H1 (cell line): ENCODE measurements around the gene FECH. TPM values are rescaled to one million over a fixed set of nuclear protein-coding genes. Genes with fewer than 3 reads are reported as not detected.

Experiments used
- CTCF ChIA-PET: fragments of 300-600 bp; sonication (Branson Sonifier 250); formaldehyde crosslinking; loops from one replicate; lab custom pipeline; 2021; ENCODE audit not compliant: partially characterized antibody; lab: Charles Lee
- POLR2A ChIA-PET: fragments of 300-600 bp; sonication (Branson Sonifier 250); formaldehyde crosslinking; loops from one replicate; lab custom pipeline; 2021; ENCODE audit warnings: inconsistent platforms; ENCODE audit not compliant: partially characterized antibody; lab: Charles Lee
- DNase-seq, 2 experiments: peaks; one replicate each; pipeline versions ENCODE4 v3.0.0 to v3.0.0-alpha.2; 2010 to 2022; ENCODE audit warnings: low spot score in 2 of 2, low read depth in 1 of 2, mixed read lengths in 1 of 2
- FAIRE-seq: peaks from 2 replicates; lab custom pipeline; 2011; peaks lifted over from hg19 to GRCh38; lab: Jason Lieb, UNC
- H2AFZ ChIP-seq: 2 replicates; pipeline ENCODE4 v1.8.1; 2012; ENCODE audit warnings: low read length, inconsistent platforms
- H2AK5ac ChIP-seq: 2 replicates; pipeline ENCODE4 v1.6.1; 2013; ENCODE audit warnings: low read depth, low read length
- H2BK120ac ChIP-seq: replicated peaks from 2 replicates; pipeline ENCODE3; 2013; ENCODE audit warnings: low read depth, low read length, inconsistent platforms
- H2BK12ac ChIP-seq: 2 replicates; pipeline ENCODE4 v1.6.1; 2013; ENCODE audit warnings: low read depth, low read length
- H2BK15ac ChIP-seq: 2 replicates; pipeline ENCODE4 v1.6.1; 2013; ENCODE audit warnings: low read length
- H2BK20ac ChIP-seq: 2 replicates; pipeline ENCODE4 v1.6.1; 2013; ENCODE audit warnings: low read length
- H2BK5ac ChIP-seq: 2 replicates; pipeline ENCODE4 v1.6.1; 2013; ENCODE audit warnings: low read depth, low read length
- H3K14ac ChIP-seq: 2 replicates; pipeline ENCODE4 v1.6.1; 2013; ENCODE audit warnings: inconsistent platforms; ENCODE audit not compliant: insufficient read length
- H3K18ac ChIP-seq: 2 replicates; pipeline ENCODE4 v1.6.1; 2013; ENCODE audit warnings: low read length; ENCODE audit errors: extremely low read depth
- H3K23ac ChIP-seq: 2 replicates; pipeline ENCODE4 v1.6.1; 2013; ENCODE audit warnings: inconsistent platforms; ENCODE audit not compliant: insufficient read length
- H3K23me2 ChIP-seq: 2 replicates; pipeline ENCODE4 v1.6.1; 2013; ENCODE audit warnings: low read depth, low read length
- H3K27ac ChIP-seq: 2 replicates; pipeline ENCODE4 v1.6.1; 2011; ENCODE audit warnings: low read depth, low read length, inconsistent platforms
- H3K27me3 ChIP-seq, 4 experiments: replicated peaks in 1 of 4; 1 replicate in 1 of 4; 2 replicates in 3 of 4; pipeline versions ENCODE4 v1.6.1 to v1.8.1; 2011 to 2013; ENCODE audit warnings: low read length in 3 of 4, mild to moderate bottlenecking in 3 of 4, inconsistent platforms in 2 of 4, mixed read lengths in 2 of 4, moderate library complexity in 1 of 4; ENCODE audit not compliant: control insufficient read depth in 3 of 4, insufficient read depth in 3 of 4; ENCODE audit errors: extremely low read depth in 1 of 4
- H3K36me3 ChIP-seq, 4 experiments: 2 replicates each; pipeline versions ENCODE4 v1.6.1 to v1.8.1; 2011 to 2013; ENCODE audit warnings: mild to moderate bottlenecking in 4 of 4, low read length in 3 of 4, moderate library complexity in 2 of 4, control low read depth in 1 of 4, inconsistent platforms in 1 of 4; ENCODE audit not compliant: insufficient read depth in 4 of 4, control insufficient read depth in 2 of 4
- H3K4ac ChIP-seq: replicated peaks from 2 replicates; pipeline ENCODE3; 2013; ENCODE audit warnings: low read length, low read depth, mixed read lengths, inconsistent platforms; ENCODE audit not compliant: insufficient read length
- H3K4me1 ChIP-seq, 4 experiments: replicated peaks in 1 of 4; 1 replicate in 1 of 4; 2 replicates in 3 of 4; pipeline versions ENCODE4 v1.6.1 to v1.8.1; 2011 to 2013; ENCODE audit warnings: low read length in 3 of 4, inconsistent platforms in 2 of 4, mixed read lengths in 1 of 4; ENCODE audit not compliant: insufficient read depth in 4 of 4, control insufficient read depth in 3 of 4
- H3K4me2 ChIP-seq, 2 experiments: 2 replicates each; pipeline versions ENCODE4 v1.6.1 to v1.8.1; 2011 to 2013; ENCODE audit warnings: low read depth in 2 of 2, low read length in 2 of 2, control low read depth in 1 of 2, inconsistent platforms in 1 of 2, mild to moderate bottlenecking in 1 of 2; ENCODE audit not compliant: insufficient read depth in 1 of 2
- H3K4me3 ChIP-seq, 4 experiments: fragments of 200-600, 300-600 bp in 1 of 4; sonication (generic), shearing (Covaris generic), sonication (Bioruptor Twin) in 1 of 4; 2 replicates each; pipeline versions ENCODE4 v1.5.1 to v1.8.1; 2011 to 2016; ENCODE audit warnings: low read length in 4 of 4, low read depth in 3 of 4, control low read depth in 2 of 4, inconsistent platforms in 2 of 4, mild to moderate bottlenecking in 2 of 4, mixed read lengths in 1 of 4, moderate library complexity in 1 of 4; ENCODE audit not compliant: insufficient read depth in 2 of 4; ENCODE audit errors: extremely low read depth in 1 of 4
- H3K56ac ChIP-seq: replicated peaks from 2 replicates; pipeline ENCODE3; 2013; ENCODE audit warnings: low read depth, mild to moderate bottlenecking, mixed read lengths, low read length, inconsistent platforms; ENCODE audit not compliant: insufficient read length
- H3K79me1 ChIP-seq: 2 replicates; pipeline ENCODE4 v1.6.1; 2013; ENCODE audit warnings: low read depth, low read length, control low read depth
- H3K79me2 ChIP-seq, 2 experiments: 2 replicates each; pipeline versions ENCODE4 v1.6.1 to v1.8.1; 2012 to 2013; ENCODE audit warnings: low read length in 2 of 2, mild to moderate bottlenecking in 2 of 2, inconsistent platforms in 1 of 2; ENCODE audit not compliant: insufficient read depth in 2 of 2, control insufficient read depth in 1 of 2
- H3K9ac ChIP-seq, 4 experiments: replicated peaks in 1 of 4; 1 replicate in 1 of 4; 2 replicates in 3 of 4; pipeline versions ENCODE4 v1.6.1 to v1.8.1; 2011 to 2013; ENCODE audit warnings: low read depth in 3 of 4, low read length in 3 of 4, control low read depth in 2 of 4, mild to moderate bottlenecking in 2 of 4, moderate library complexity in 2 of 4, inconsistent platforms in 1 of 4; ENCODE audit errors: extremely low read depth in 1 of 4
- H3K9me3 ChIP-seq, 2 experiments: 2 replicates each; pipeline versions ENCODE4 v1.6.1 to v1.8.1; 2012 to 2013; ENCODE audit warnings: mild to moderate bottlenecking in 2 of 2, moderate library complexity in 2 of 2, control low read depth in 1 of 2, inconsistent platforms in 1 of 2, low read depth in 1 of 2, low read length in 1 of 2, mixed read lengths in 1 of 2; ENCODE audit not compliant: insufficient read depth in 2 of 2
- H4K20me1 ChIP-seq, 2 experiments: replicated peaks in 1 of 2; 2 replicates each; pipeline versions ENCODE3 to v1.8.1; 2011 to 2013; ENCODE audit warnings: inconsistent platforms in 2 of 2, low read length in 2 of 2, mild to moderate bottlenecking in 1 of 2; ENCODE audit not compliant: insufficient read depth in 2 of 2, control insufficient read depth in 1 of 2
- H4K5ac ChIP-seq: 2 replicates; pipeline ENCODE4 v1.6.1; 2013; ENCODE audit warnings: low read length, low read depth, mixed read lengths, inconsistent platforms; ENCODE audit not compliant: insufficient read length
- H4K8ac ChIP-seq: 2 replicates; pipeline ENCODE4 v1.8.0; 2013; ENCODE audit warnings: mild to moderate bottlenecking, moderate library complexity, low read length, inconsistent platforms; ENCODE audit not compliant: insufficient read depth; ENCODE audit errors: extremely low read depth
- H4K91ac ChIP-seq: replicated peaks from 2 replicates; pipeline ENCODE3; 2013; ENCODE audit warnings: low read length, mixed read lengths, inconsistent platforms; ENCODE audit not compliant: insufficient read length
- ASH2L ChIP-seq: fragments of 200-600, 300-600 bp; sonication (generic); IDR thresholded peaks from one replicate; pipeline ENCODE4 v1.7.1; 2017; ENCODE audit warnings: low read length
- GABPA ChIP-seq: IDR thresholded peaks from 2 replicates; pipeline ENCODE4 v1.6.1; 2011; ENCODE audit warnings: mild to moderate bottlenecking, low read length, moderate library complexity, borderline replicate concordance; ENCODE audit not compliant: insufficient read depth
- NANOG ChIP-seq: IDR thresholded peaks from 2 replicates; pipeline ENCODE4 v1.6.1; 2011; ENCODE audit warnings: low read length, low read depth, mild to moderate bottlenecking, inconsistent platforms; ENCODE audit not compliant: insufficient read depth, poor library complexity, severe bottlenecking
- SP2 ChIP-seq: IDR thresholded peaks from 2 replicates; pipeline ENCODE4 v1.6.1; 2012; ENCODE audit warnings: mild to moderate bottlenecking, low read length, inconsistent platforms
- WGBS, 2 experiments: shearing (Covaris generic) in 1 of 2; methylation state at CpG; one replicate each; pipeline versions ENCODE4 v1.1.6 to v1.1.7; 2013 to 2015; ENCODE audit warnings: low lambda C conversion rate in 2 of 2, mixed read lengths in 2 of 2, inconsistent platforms in 1 of 2, low coverage in 1 of 2, missing lambda C conversion rate in 1 of 2; ENCODE audit not compliant: insufficient replicate concordance in 2 of 2, insufficient coverage in 1 of 2, insufficient read length in 1 of 2; ENCODE audit errors: extremely low coverage in 1 of 2, missing lambda C conversion rate in 1 of 2; 5-methylcytosine and 5-hydroxymethylcytosine counted together
- polyA plus RNA-seq, 7 experiments: library from polyadenylated mRNA; depleted of rRNA in 3 of 7; stranded (reverse) in 5 of 7; unstranded in 2 of 7; fragments of >200 nt in 5 of 7; fragments of 200-250 nt in 2 of 7; gene quantifications; 1 replicate in 5 of 7; 2 replicates in 1 of 7; 4 replicates in 1 of 7; pipeline versions ENCODE4 v1.2.1 to v1.2.3, GENCODE V29; 2011 to 2013; ENCODE audit warnings: missing spikeins in 2 of 7, mixed read lengths in 2 of 7
- total RNA-seq: library from RNA; stranded (reverse); fragmentation: NEBNext Ultra II Directional; extraction: Animal tissue kit (Norgen Biotek cat#: 25700); gene quantifications from 2 replicates; pipeline ENCODE4 v1.2.1, GENCODE V29; 2021

Gene FECH
- total and polyA plus RNA-seq, 2 of the 8 experiments (the other 6 are each of a cell fraction or from before 2014, with no cell fraction given): 13.1 to 26.6 TPM

DNA sequence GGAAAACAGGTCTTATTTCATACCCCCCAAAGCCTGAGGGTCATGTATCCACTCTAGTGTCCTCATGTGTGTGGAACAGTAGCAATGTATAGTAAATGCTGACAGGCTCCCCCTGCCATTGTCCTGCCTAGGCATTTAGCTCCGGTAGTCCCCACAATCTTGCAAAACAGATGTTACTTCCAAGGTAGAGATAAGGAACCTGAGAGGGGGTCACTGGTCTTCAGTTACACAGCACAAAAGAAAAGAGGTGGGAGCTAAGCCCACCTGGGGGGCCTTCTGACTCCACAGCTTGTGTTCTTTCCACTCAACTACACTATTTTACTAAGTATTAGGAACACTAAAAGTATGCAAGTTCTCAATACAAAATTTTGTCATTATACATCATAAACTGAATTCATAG lies 17.4 kb upstream of the FECH start:
- Histone ChIP-seq H3K79me1 (no peaks in the 10 kb centered on the region), H3K14ac (no peak overlapping the region), H3K56ac (no peak overlapping the region), H2BK12ac (no peak overlapping the region), H4K20me1 (peaks cover 2% of the 10 kb centered on the region in 2 experiments), H3K9ac (no peak overlapping the region), H3K4me2 (no peak overlapping the region), H2BK5ac (no peak overlapping the region), H2BK120ac (no peak overlapping the region), H3K23me2 (no peaks in the 10 kb centered on the region), H3K23ac (no peak overlapping the region), H4K91ac (no peak overlapping the region), H3K9me3 (no peaks in the 10 kb centered on the region), H3K18ac (no peak overlapping the region), H3K4me3 (no peak overlapping the region), H3K27ac (no peak overlapping the region), H3K79me2 (no peaks in the 10 kb centered on the region), H3K36me3 (peaks cover 28 to 93% (median 77%) of the 10 kb centered on the region in 4 experiments), H4K5ac (no peak overlapping the region), H3K4me1 (no peaks in the 10 kb centered on the region), H3K27me3 (no peaks in the 10 kb centered on the region), H2AFZ (no peak overlapping the region), H3K4ac (no peak overlapping the region), H2AK5ac (no peak overlapping the region), H2BK20ac (no peak overlapping the region), H4K8ac (no peak overlapping the region), H2BK15ac (no peak overlapping the region)
- POLR2A ChIA-PET: interaction anchor here (1.0 to 1.8 kb wide), 6 partner anchors 9 to 18 kb away, joined by 3 to 7 read pairs (median 6); partner anchors contain the start of gene NARS1
- TF ChIP-seq NANOG (no peak), GABPA (no peak), ASH2L (no peak), SP2 (no peak)
- DNase-seq (no peak), FAIRE-seq (no peak)
- WGBS, 2 experiments: 88% methylated on average over 1 of the region's 1 CpG; no CpG with 5 or more reads in 1 of the 2 experiments
- CTCF ChIA-PET: no interaction called here
